NAMALWA (cell line): ENCODE results near the gene SLC25A21.
"Not testable (repeated sequence)": the region's sequence is repeated elsewhere in the genome, so short reads cannot be mapped to it uniquely, and the experiment has no call there.

Source experiments
- DNase-seq: peaks from one replicate; pipeline ENCODE4 v3.0.0-alpha.2; 2015; ENCODE audit warnings: low spot score

Gene SLC25A21

GRCh38 chr14:37172024-37172869, at the start of gene SLC25A21:
Gene SLC25A21 (minus strand): TSS chr14:37172606.
- no peak for DNase-seq

- no peak for DNase-seq
Observed at GRCh38 chr14:37221073-37221472, 48.7 kb upstream of the SLC25A21 start.

DNA sequence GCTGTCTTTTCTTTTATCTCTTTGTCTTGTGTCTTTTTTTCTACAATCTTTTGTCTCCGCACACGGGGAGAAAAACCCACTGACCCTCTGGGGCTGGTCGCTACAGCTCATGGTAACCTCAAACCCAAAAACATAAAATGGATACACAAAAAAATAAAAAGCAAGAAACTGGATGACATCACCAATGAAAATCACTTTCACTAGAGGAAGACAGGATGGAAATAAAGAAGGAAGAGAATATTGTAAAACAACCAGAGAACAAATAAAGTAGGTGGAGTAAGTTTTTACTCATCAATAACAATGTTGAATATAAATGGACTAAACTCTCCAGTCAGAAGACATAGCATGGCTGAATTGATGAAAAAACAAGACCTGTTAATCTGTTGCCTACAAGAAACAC, 42.9 kb upstream of the SLC25A21 start:
- DNase-seq: no peak

GRCh38 chr14:37213016-37213415, 40.6 kb upstream of the SLC25A21 start:
- DNase-seq: no peak

DNA sequence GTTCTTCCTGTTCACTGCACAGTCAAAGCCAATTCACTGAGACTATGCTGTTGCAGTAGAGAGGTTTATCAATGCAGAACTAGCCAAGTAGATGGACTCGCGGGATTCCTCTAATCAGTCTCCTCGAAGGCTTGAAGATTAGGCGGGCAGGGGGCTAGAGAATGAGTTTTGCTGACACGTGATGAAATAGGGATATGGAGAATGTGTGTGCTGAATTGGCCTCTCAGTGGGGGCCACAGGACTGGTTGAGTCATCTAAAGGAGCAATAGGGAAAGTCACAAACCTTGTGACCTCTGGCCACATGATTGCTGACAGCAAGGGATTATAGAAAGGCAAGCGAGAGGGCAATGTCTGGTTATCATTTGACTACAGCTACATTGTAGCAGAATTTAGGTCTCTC, 38.0 kb upstream of the SLC25A21 start:
- no peak for DNase-seq

- DNase-seq: not testable (repeated sequence)
Observed at GRCh38 chr14:37209617-37210016, 37.2 kb upstream of the SLC25A21 start.

DNA sequence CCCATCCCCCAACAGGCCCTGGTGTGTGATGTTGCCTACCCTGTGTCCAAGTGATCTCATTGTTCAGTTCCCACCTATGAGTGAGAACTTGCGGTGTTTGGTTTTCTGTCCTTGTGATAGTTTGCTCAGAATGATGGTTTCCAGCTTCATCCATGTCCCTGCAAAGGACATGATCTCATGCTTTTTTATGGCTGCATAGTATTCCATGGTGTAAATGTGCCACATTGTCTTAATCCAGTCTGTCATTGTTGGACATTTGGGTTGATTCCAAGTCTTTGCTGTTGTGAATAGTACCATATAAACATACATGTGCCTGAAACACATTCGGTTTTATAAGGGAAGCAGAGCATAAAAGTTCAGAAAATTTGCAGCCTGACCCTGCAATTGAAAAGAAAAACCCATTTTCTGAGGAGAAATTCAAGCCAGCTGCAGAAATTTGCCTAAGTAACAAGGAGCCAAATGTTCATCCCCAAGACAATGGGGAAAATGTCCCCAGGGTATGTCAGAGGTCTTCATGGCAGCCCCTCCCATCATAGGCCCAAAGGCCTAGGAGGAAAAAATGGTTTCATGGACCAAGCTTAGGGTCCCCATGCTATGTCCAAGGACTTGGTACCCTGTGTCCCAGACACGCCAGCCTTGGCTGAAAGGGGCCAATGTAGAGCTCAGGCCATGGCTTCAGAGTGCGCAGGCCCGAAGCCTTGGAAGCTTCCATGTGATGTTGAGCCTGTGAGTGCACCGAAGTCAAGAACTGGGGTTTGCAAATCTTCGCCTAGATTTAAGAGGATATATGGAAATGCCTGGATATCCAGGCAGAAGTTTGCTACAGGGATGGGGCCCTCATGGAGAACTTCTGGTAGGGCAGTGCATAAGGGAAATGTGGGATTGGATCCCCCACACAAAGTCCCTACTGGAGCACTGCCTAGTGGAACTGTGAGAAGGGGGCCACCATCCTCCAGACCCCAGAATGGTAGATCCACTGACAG, 33.5 kb upstream of the SLC25A21 start:
- not testable (repeated sequence) for DNase-seq

GRCh38 chr14:37203423-37203822, 31.0 kb upstream of the SLC25A21 start:
- DNase-seq: no peak

GRCh38 chr14:37202812-37203211, 30.4 kb upstream of the SLC25A21 start:
- DNase-seq: no peak

DNA sequence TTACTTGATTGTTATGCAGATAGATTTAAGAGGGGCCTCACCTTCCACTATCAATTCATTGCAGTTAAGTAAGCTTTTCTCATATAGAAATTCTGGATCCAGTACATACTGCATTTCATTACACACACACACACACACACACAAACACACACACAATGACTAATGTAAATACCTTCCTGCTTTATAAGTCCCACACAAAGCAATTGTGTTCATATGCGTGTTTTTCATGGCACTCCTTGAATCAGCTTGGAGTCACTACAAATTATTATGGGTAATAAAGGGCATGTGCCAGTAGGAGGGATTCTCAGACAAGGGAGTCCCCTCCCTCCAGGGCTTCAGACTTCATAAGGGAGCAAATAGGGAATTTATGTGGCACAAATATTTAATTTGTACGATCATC, 29.9 kb upstream of the SLC25A21 start:
- no peak for DNase-seq

GRCh38 chr14:37201724-37202123, 29.3 kb upstream of the SLC25A21 start:
- no peak for DNase-seq

DNA sequence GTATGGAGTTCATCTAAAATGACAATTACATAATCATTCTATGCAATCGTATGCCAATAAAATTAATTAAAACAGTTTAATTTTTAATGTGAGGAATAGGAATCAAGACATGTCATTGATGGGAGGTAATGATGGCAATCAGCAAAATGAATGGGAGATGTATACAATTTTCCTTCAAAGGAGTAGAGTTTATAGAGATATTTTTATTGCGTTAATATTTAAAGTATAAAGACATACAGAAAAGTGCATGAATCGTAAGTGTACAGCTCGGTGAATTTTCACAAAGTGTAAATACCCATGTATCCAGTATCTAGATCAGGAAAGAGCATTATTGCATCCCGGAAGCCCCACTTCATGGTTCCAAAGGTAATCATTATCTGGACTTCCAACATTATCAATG, 26.5 kb upstream of the SLC25A21 start:
- DNase-seq: no peak

DNA sequence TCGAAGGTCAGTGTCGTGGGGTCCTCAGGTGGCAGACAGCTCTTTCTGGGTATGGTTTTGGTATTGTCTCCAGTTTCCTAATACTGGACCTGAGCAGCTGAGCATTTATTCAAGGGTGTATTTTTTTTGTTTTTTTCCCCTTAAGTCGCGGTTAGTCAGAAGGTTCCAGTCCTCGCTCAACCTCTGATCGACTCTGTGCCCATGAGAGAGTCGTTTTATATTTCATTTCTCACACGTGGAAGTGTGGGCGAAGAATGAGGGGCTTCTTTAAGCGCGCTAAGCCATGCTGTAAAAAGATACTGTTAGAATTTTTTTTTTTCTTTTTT, 25.8 kb upstream of the SLC25A21 start:
- no peak for DNase-seq

- DNase-seq: no peak
Observed at GRCh38 chr14:37197421-37198272, 25.2 kb upstream of the SLC25A21 start, which contains the start of gene MIPOL1. Gene MIPOL1 (plus strand): TSS chr14:37197937. CDS start chr14:37247889, 49,952 bp downstream.

DNA sequence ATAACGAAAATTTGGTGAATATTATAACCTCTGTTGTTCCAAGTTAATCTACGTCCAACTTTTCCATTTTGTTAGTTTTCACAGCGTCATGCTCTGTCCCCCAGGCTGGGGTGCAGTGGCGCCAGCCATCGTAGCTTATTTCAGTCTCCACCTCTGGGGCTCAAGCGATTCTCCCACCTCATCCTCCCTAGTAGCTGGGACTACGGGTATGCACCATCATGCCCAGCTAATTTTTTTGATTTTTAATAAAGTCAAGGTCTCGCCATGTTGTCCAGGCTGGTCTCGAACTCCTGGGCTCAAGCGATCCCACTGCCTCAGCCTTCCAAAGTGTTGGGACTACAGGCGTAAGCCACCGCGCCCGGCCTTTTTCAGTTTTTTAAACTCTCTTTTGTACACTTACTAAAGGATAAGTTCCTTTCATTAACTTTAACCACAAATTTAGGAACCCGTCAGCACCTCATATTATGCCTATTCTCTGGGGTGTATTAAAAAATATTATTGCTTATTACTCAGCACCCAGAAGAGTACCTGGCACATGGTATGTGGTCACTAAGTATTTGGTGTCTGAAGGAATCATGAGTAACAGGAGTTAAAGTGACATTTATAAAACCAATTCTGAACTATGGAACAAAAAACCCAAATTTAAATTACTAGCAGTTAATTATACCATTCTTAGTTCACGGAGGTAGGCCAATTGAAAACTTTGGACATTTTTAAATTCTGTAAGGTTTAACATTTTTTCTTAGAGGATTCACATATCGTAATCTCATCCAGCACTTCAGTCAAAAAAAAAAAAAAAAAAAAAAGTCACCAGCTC, 24.4 kb upstream of the SLC25A21 start:
- no peak for DNase-seq

GRCh38 chr14:37195327-37195726, 22.9 kb upstream of the SLC25A21 start:
- DNase-seq: no peak

DNA sequence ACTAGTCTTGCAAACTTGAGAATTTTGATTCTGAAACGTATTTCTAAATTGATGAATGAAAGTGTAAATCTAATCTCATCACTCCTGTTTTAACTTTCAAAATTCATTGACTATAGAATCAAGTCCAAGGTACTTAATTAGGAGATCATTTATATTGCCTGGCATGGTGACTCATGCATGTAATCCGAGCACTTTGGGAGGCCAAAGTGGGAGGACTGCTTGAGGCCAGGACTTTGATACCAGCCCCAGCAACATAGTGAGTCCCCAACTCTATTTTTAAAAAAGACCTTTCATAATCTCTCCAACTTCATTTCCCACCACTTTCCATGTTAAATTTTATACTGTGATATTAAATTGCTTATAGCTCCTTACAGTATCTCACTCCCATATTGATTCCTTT, 22.3 kb upstream of the SLC25A21 start:
- DNase-seq: no peak

GRCh38 chr14:37189733-37190132, 17.3 kb upstream of the SLC25A21 start:
- DNase-seq: not testable (repeated sequence)

DNA sequence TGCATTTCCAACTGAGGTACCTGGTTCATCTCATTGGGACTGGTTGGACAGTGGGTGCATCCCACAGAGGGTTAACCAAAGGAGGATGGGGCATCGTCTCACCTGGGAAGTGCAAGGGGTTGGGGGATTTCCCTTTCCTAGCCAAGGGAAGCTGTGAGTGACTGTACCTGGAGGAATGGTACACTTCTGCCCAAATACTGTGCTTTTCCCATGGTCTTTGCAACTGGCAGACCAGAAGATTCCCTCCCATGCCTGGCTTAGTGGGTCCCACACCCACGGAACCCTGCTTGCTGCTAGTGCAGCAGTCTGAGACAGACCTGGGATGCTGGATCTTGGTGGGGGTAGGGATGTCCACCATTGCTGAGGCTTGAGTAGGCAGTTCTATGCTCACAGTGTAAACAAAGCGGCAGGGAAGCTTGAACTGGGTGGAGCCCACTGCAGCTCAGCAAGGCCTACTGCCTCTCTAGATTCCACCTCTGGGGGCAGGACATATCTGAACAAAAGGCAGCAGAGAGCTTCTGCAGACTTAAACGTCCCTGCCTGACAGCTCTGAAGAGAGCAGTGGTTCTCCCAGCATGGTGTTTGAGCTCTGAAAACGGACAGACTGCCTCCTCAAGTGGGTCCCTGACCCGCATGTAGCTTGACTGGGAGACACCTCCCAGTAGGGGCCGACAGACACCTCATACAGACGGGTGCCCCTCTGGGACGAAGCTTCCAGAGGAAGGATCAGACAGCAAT, 15.6 kb upstream of the SLC25A21 start:
- DNase-seq: not testable (repeated sequence)

DNA sequence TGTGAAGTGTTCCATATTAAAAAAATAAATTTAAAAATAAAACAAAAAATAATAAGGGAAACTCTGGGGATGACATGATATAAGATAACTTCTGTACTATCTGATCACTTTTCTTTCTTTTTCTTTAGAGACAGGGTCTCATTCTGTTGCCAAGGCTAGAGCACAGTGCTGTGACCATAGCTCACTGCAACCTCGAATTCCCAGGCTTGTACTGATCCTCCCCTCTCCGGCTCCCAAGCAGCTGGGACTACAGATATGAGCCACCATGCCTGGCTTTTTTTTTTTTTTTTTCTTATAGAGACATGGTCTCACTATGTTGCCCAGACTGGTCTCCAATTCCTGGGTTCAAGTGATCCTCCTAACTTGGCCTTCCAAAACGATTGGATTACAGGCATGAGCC, 14.9 kb upstream of the SLC25A21 start:
- DNase-seq: no peak
